Stimulated activated CD8-positive, alpha-beta memory T cell treated with anti-CD3 and anti-CD28 coated beads, Interleukin-12 subunit alpha, Interleukin-12 subunit beta, amount 100 ng/mL, for 24 hours (primary cell): Measurements from ENCODE around the gene TIAM2.

Source experiments
- DNase-seq: peaks from one replicate; pipeline ENCODE4 v3.0.0-alpha.2; 2020; ENCODE audit errors: extremely low read depth

Gene TIAM2

GRCh38 chr6:155061381-155061780 is 66.3 kb downstream of the TIAM2 start:
- DNase-seq, result no peak

- no peak for DNase-seq
These were observed 67.8 kb downstream of the TIAM2 start for GRCh38 chr6:155062866-155063341.

- no peak for DNase-seq
These were observed 69.2 kb downstream of the TIAM2 start for GRCh38 chr6:155064303-155064702.

GRCh38 chr6:155066361-155066760 is 71.2 kb downstream of the TIAM2 start:
- DNase-seq, result no peak

GRCh38 chr6:155066921-155067680 is 72.0 kb downstream of the TIAM2 start:
- DNase-seq, result no peak

GRCh38 chr6:155067956-155068615 is 73.0 kb downstream of the TIAM2 start:
- no peak for DNase-seq

- no peak for DNase-seq
These were observed 74.4 kb downstream of the TIAM2 start for GRCh38 chr6:155069543-155069942.

GRCh38 chr6:155075930-155076695 is 81.0 kb downstream of the TIAM2 start:
- DNase-seq, result no peak

- no peak for DNase-seq
These were observed 82.2 kb downstream of the TIAM2 start for GRCh38 chr6:155077331-155077730.

- DNase-seq, result no peak
These were observed 82.7 kb downstream of the TIAM2 start for GRCh38 chr6:155077784-155078183.

GRCh38 chr6:155078331-155078745 is 83.2 kb downstream of the TIAM2 start:
- no peak for DNase-seq

- DNase-seq, result no peak
These were observed 84.9 kb downstream of the TIAM2 start for GRCh38 chr6:155079985-155080452.

- no peak for DNase-seq
These were observed 86.0 kb downstream of the TIAM2 start for GRCh38 chr6:155080881-155081845.

- no peak for DNase-seq
These were observed 89.5 kb downstream of the TIAM2 start for GRCh38 chr6:155084431-155085123.

- DNase-seq, result no peak
These were observed 90.6 kb downstream of the TIAM2 start for GRCh38 chr6:155085582-155086257.

GRCh38 chr6:155088856-155089255 is 93.7 kb downstream of the TIAM2 start:
- no peak for DNase-seq

GRCh38 chr6:155089746-155090145 is 94.6 kb downstream of the TIAM2 start:
- DNase-seq, result no peak

GRCh38 chr6:155090166-155090565 is 95.1 kb downstream of the TIAM2 start:
- DNase-seq, result no peak

GRCh38 chr6:155091756-155092155 is 96.6 kb downstream of the TIAM2 start:
- DNase-seq, result no peak

GRCh38 chr6:155093430-155093829 is 98.3 kb downstream of the TIAM2 start:
- no peak for DNase-seq
